ENCODE results near the gene WNK2. TPM values are rescaled to one million over a fixed set of nuclear protein-coding genes. Genes with fewer than 3 reads are reported as not detected.

Gene WNK2
- total RNA-seq, 1 donor from 2014 or later, result 222 TPM

- DNase-seq (no peak), ATAC-seq (ENCODE audit: poor library complexity) (no peak)
- intact Hi-C loops (cut with DNase I), result no loop called here
Measured at GRCh38 chr9:93207860-93208734, 24.2 kb downstream of the WNK2 start.

- DNase-seq, result no peak
- intact Hi-C loops (cut with DNase I), result no loop called here
- ATAC-seq (ENCODE audit: poor library complexity), result no peak
Measured at GRCh38 chr9:93209097-93209496, 25.2 kb downstream of the WNK2 start.

GRCh38 chr9:93209576-93210323 is 25.8 kb downstream of the WNK2 start:
- no peak for DNase-seq
- ATAC-seq (ENCODE audit: poor library complexity), result no peak
- intact Hi-C loops (cut with DNase I), result no loop called here

GRCh38 chr9:93210324-93210973 is 26.5 kb downstream of the WNK2 start:
- DNase-seq (peak; percentile 11), ATAC-seq (ENCODE audit: poor library complexity) (no peak)
- intact Hi-C loops (cut with DNase I), result no loop called here

GRCh38 chr9:93210974-93211653 is 27.2 kb downstream of the WNK2 start:
- no peak for DNase-seq
- intact Hi-C loops (cut with DNase I), result no loop called here
- no peak for ATAC-seq (ENCODE audit: poor library complexity)

GRCh38 chr9:93211654-93212001 is 27.7 kb downstream of the WNK2 start:
- DNase-seq, result no peak
- intact Hi-C loops (cut with DNase I), result no loop called here
- no peak for ATAC-seq (ENCODE audit: poor library complexity)

GRCh38 chr9:93212409-93212808 is 28.5 kb downstream of the WNK2 start:
- ATAC-seq (ENCODE audit: poor library complexity) (no peak), DNase-seq (peak; percentile 8)
- intact Hi-C loops (cut with DNase I), result no loop called here

GRCh38 chr9:93216073-93216365 is 32.1 kb downstream of the WNK2 start:
- intact Hi-C loops (cut with DNase I), result no loop called here
- ATAC-seq (ENCODE audit: poor library complexity), result no peak
- no peak for DNase-seq

- intact Hi-C loops (cut with DNase I), result no loop called here
- peak; percentile 17 for ATAC-seq (ENCODE audit: poor library complexity)
- peak; percentile 23 for DNase-seq
Measured at GRCh38 chr9:93217706-93218105, 33.8 kb downstream of the WNK2 start.

GRCh38 chr9:93218161-93218560 is 34.2 kb downstream of the WNK2 start:
- ATAC-seq (ENCODE audit: poor library complexity) (peak; percentile 88), DNase-seq (peak; percentile 79)
- intact Hi-C loops (cut with DNase I), result no loop called here

GRCh38 chr9:93218671-93219420 is 34.9 kb downstream of the WNK2 start:
- DNase-seq (peak; percentile 33), ATAC-seq (ENCODE audit: poor library complexity) (no peak)
- intact Hi-C loops (cut with DNase I), result no loop called here

GRCh38 chr9:93219692-93220091 is 35.8 kb downstream of the WNK2 start:
- intact Hi-C loops (cut with DNase I), result no loop called here
- ATAC-seq (ENCODE audit: poor library complexity), result no peak

GRCh38 chr9:93220627-93221026 is 36.7 kb downstream of the WNK2 start:
- no peak for DNase-seq
- intact Hi-C loops (cut with DNase I), result no loop called here
- ATAC-seq (ENCODE audit: poor library complexity), result no peak

More at GRCh38 chr9:93219692-93220091, 35.8 kb downstream of the WNK2 start:
- DNase-seq, result peak; percentile 17

GRCh38 chr9:93221044-93221443 is 37.1 kb downstream of the WNK2 start:
- intact Hi-C loops (cut with DNase I), result no loop called here
- peak; percentile 67 for DNase-seq
- ATAC-seq (ENCODE audit: poor library complexity), result peak; percentile 46

GRCh38 chr9:93222890-93223259 is 38.9 kb downstream of the WNK2 start:
- no peak for ATAC-seq (ENCODE audit: poor library complexity)
- DNase-seq, result peak; percentile 15
- intact Hi-C loops (cut with DNase I), result no loop called here

- intact Hi-C loops (cut with DNase I), result no loop called here
- DNase-seq (peak; percentile 40), ATAC-seq (ENCODE audit: poor library complexity) (peak; percentile 63)
Measured at GRCh38 chr9:93223260-93224180, 39.6 kb downstream of the WNK2 start.

- no peak for DNase-seq
- ATAC-seq (ENCODE audit: poor library complexity), result peak; percentile 12
- intact Hi-C loops (cut with DNase I), result no loop called here
Measured at GRCh38 chr9:93224591-93224990, 40.7 kb downstream of the WNK2 start.

- intact Hi-C loops (cut with DNase I), result no loop called here
- no peak for DNase-seq
- ATAC-seq (ENCODE audit: poor library complexity), result no peak
Measured at GRCh38 chr9:93225417-93225816, 41.5 kb downstream of the WNK2 start.

Measured in Right ventricle myocardium superior (tissue), 1 donor.